Mesendoderm (in vitro differentiated cells): ENCODE measurements around the gene CXorf58.
"Not testable (repeated sequence)": the region's sequence is repeated elsewhere in the genome, so short reads cannot be mapped to it uniquely, and the experiment has no call there.

Source experiments
- DNase-seq: peaks from one replicate; pipeline ENCODE4 v3.0.0; 2013
- H2AK5ac ChIP-seq: 2 replicates; pipeline ENCODE4 v1.6.1; 2013; ENCODE audit warnings: low read length, inconsistent platforms
- H2BK120ac ChIP-seq: 2 replicates; pipeline ENCODE4 v1.6.1; 2013; ENCODE audit warnings: low read depth, mild to moderate bottlenecking, low read length, moderate library complexity, mixed read lengths
- H2BK15ac ChIP-seq: replicated peaks from 2 replicates; pipeline ENCODE4 v1.6.1; 2013; ENCODE audit warnings: low read depth, mild to moderate bottlenecking, moderate library complexity
- H2BK5ac ChIP-seq: 2 replicates; pipeline ENCODE4 v1.6.1; 2013; ENCODE audit warnings: low read length, inconsistent platforms
- H3K18ac ChIP-seq: 2 replicates; pipeline ENCODE4 v1.6.1; 2013; ENCODE audit warnings: mild to moderate bottlenecking, low read length, mixed read lengths
- H3K23ac ChIP-seq: one replicate; pipeline ENCODE4 v1.6.1; 2013; ENCODE audit warnings: low read length
- H3K27ac ChIP-seq: 2 replicates; pipeline ENCODE4 v1.5.1; 2013; ENCODE audit warnings: low read depth, mild to moderate bottlenecking, inconsistent platforms, low read length, moderate library complexity
- H3K27me3 ChIP-seq: 2 replicates; pipeline ENCODE4 v1.6.1; 2013; ENCODE audit warnings: low read length, control low read depth, mild to moderate bottlenecking, inconsistent platforms; ENCODE audit not compliant: insufficient read depth, poor library complexity
- H3K36me3 ChIP-seq: 2 replicates; pipeline ENCODE4 v1.6.1; 2013; ENCODE audit warnings: low read length, inconsistent platforms; ENCODE audit not compliant: control insufficient read depth, insufficient read depth
- H3K4ac ChIP-seq: one replicate; pipeline ENCODE4 v1.6.1; 2013; ENCODE audit warnings: low read depth, mild to moderate bottlenecking, low read length, moderate library complexity
- H3K4me1 ChIP-seq: 2 replicates; pipeline ENCODE4 v1.6.1; 2013; ENCODE audit warnings: low read depth, low read length, inconsistent platforms; ENCODE audit not compliant: control insufficient read depth
- H3K4me2 ChIP-seq: 2 replicates; pipeline ENCODE4 v1.6.1; 2013; ENCODE audit warnings: low read length
- H3K4me3 ChIP-seq: 2 replicates; pipeline ENCODE4 v1.5.1; 2013; ENCODE audit warnings: mild to moderate bottlenecking, low read length
- H3K56ac ChIP-seq: one replicate; pipeline ENCODE4 v1.6.1; 2013; ENCODE audit warnings: low read length
- H3K79me1 ChIP-seq: 2 replicates; pipeline ENCODE4 v1.6.1; 2013; ENCODE audit warnings: low read length, inconsistent platforms
- H3K79me2 ChIP-seq: 2 replicates; pipeline ENCODE4 v1.6.1; 2013; ENCODE audit warnings: mild to moderate bottlenecking, low read length; ENCODE audit not compliant: control insufficient read depth, insufficient read depth
- H3K9ac ChIP-seq: 2 replicates; pipeline ENCODE4 v1.6.1; 2013; ENCODE audit warnings: low read length, inconsistent platforms
- H4K5ac ChIP-seq: one replicate; pipeline ENCODE4 v1.6.1; 2013; ENCODE audit warnings: low read length
- H4K8ac ChIP-seq: one replicate; pipeline ENCODE4 v1.6.1; 2013; ENCODE audit warnings: low read depth, mild to moderate bottlenecking, control low read depth, low read length, moderate library complexity
- WGBS: extraction: QIAGEN DNeasy Blood & Tissue Kit; methylation state at CpG from one replicate; pipeline ENCODE4 v1.1.7; 2013; ENCODE audit warnings: low lambda C conversion rate, missing lambda C conversion rate; ENCODE audit not compliant: insufficient coverage; ENCODE audit errors: extremely low coverage; 5-methylcytosine and 5-hydroxymethylcytosine counted together

Gene CXorf58

GRCh38 chrX:23896539-23896938 is 11.3 kb upstream of the CXorf58 start:
- not testable (repeated sequence) for H3K18ac ChIP-seq, H3K4me1 ChIP-seq, H4K5ac ChIP-seq, H3K56ac ChIP-seq, DNase-seq, H3K27me3 ChIP-seq, H3K4me2 ChIP-seq, H3K4me3 ChIP-seq, H3K79me1 ChIP-seq, H3K79me2 ChIP-seq, H3K36me3 ChIP-seq, H2BK5ac ChIP-seq, H2BK120ac ChIP-seq, H3K23ac ChIP-seq, H3K27ac ChIP-seq, H2BK15ac ChIP-seq, H3K4ac ChIP-seq, H4K8ac ChIP-seq, H3K9ac ChIP-seq, H2AK5ac ChIP-seq
- no CpG with 5 or more reads among the region's 4 CpGs for WGBS

DNA sequence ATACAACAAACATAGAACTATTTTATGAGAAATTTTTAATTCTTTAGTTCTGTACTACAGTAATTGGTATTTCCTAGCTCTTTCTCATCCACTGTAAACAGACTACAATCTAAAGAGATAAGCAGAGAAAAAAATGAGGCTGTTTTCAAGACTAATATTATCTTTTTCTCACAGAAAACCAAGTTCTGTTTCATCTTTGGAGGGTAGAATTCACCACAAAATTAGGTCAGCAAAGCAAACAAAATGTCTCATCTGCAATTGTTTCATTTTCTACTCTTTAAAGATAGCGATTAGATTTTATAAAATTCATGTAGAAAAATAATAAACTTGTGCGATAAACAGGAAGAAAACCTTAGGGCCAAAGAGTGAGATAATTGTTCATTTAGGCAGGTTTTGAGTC is 10.8 kb upstream of the CXorf58 start:
- Histone ChIP-seq H3K79me2 (no peaks in the 10 kb centered on the region), H3K23ac (no peak overlapping the region), H4K5ac (no peak overlapping the region), H2AK5ac (no peak overlapping the region), H3K27ac (no peak overlapping the region), H3K79me1 (no peaks in the 10 kb centered on the region), H2BK120ac (no peak overlapping the region), H3K4me2 (no peak overlapping the region), H4K8ac (no peak overlapping the region), H3K9ac (no peak overlapping the region), H3K4ac (no peak overlapping the region), H3K27me3 (no peaks in the 10 kb centered on the region), H3K4me1 (no peaks in the 10 kb centered on the region), H2BK15ac (no peak overlapping the region), H3K18ac (no peak overlapping the region), H2BK5ac (no peak overlapping the region), H3K56ac (no peak overlapping the region), H3K36me3 (no peaks in the 10 kb centered on the region), H3K4me3 (no peak overlapping the region)
- no CpG with 5 or more reads among the region's 2 CpGs for whole genome bisulfite sequencing
- DNase-seq, result no peak

DNA sequence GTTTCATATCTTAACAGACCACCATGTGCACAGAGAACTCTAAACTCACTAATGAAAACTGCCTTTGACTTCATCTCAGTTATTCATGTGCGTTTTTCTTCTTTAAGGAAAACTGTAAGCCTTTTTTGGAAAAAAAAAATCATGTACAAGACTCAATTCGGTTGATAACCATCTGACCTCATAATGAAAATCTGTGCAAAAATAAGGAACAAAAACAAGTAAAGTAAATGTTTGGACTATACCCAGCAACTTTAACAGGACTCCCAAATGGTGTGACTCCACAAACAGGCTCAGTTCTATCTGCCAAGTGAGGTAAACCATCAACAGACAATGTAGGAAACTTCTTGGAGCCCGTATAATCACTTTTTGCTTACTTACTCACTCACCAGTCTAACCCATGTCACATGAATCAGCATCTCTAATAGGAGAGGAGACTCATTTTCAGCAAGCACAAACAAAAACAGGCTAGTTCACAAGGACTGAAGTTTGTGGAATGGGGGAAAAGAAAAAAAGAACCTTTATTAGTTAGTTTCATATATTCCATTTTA is 9.3 kb upstream of the CXorf58 start:
- H4K5ac ChIP-seq, result no peak overlapping the region
- no peak overlapping the region for H3K4ac ChIP-seq
- no peak overlapping the region for H3K9ac ChIP-seq
- no peak overlapping the region for H3K4me3 ChIP-seq
- no peak overlapping the region for H3K27ac ChIP-seq
- no peak overlapping the region for H2BK15ac ChIP-seq
- no CpG with 5 or more reads among the region's 3 CpGs for WGBS
- H3K79me2 ChIP-seq, result no peaks in the 10 kb centered on the region
- H3K27me3 ChIP-seq, result no peaks in the 10 kb centered on the region
- H2BK120ac ChIP-seq, result no peak overlapping the region
- H3K56ac ChIP-seq, result no peak overlapping the region
- H4K8ac ChIP-seq, result no peak overlapping the region
- no peak overlapping the region for H3K4me2 ChIP-seq
- H3K36me3 ChIP-seq, result no peaks in the 10 kb centered on the region
- H3K79me1 ChIP-seq, result no peaks in the 10 kb centered on the region
- DNase-seq, result no peak
- H3K4me1 ChIP-seq, result no peaks in the 10 kb centered on the region
- H3K23ac ChIP-seq, result no peak overlapping the region
- H3K18ac ChIP-seq, result no peak overlapping the region
- no peak overlapping the region for H2AK5ac ChIP-seq
- no peak overlapping the region for H2BK5ac ChIP-seq

DNA sequence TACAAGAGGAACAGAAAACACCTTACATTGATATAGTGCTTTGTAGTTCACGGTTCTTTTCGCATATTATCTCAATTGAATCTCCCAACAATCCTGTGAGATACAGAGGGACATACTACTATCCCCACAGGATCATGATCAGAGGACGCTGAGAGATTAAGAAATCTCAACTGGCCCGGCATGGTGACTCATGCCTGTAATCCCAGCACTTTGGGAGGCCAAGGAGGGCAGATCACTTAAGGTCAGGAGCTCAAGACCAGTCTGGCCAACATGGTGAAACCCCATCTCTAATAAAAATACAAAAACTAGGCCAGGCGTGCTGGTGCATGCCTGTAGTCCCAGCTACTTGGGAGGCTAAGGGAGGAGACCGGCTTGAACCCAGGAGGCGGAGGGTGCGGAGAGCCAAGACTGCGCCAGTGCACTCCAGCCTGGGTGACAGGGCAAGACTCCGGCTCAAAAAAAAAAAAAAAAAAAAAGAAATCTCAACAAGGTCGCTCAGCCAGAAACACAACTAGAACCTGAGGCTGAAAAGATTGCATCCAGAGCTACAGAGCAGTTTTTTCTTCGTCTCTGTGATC is 7.5 kb upstream of the CXorf58 start:
- no CpG with 5 or more reads among the region's 12 CpGs for WGBS
- Histone ChIP-seq H2BK5ac (no peak overlapping the region), H3K4me2 (no peak overlapping the region), H3K27ac (no peak overlapping the region), H3K18ac (no peak overlapping the region), H2BK15ac (no peak overlapping the region), H2BK120ac (no peak overlapping the region), H3K79me1 (no peaks in the 10 kb centered on the region), H4K8ac (no peak overlapping the region), H3K4me1 (no peaks in the 10 kb centered on the region), H3K23ac (no peak overlapping the region), H3K36me3 (no peaks in the 10 kb centered on the region), H4K5ac (no peak overlapping the region), H3K9ac (no peak overlapping the region), H3K4ac (no peak overlapping the region), H3K79me2 (no peaks in the 10 kb centered on the region), H3K4me3 (no peak overlapping the region), H3K27me3 (no peaks in the 10 kb centered on the region), H2AK5ac (no peak overlapping the region), H3K56ac (no peak overlapping the region)
- DNase-seq, result peak; percentile 71

GRCh38 chrX:23901060-23901459 is 6.7 kb upstream of the CXorf58 start:
- Histone ChIP-seq H3K36me3 (no peaks in the 10 kb centered on the region), H3K23ac (no peak overlapping the region), H3K4ac (no peak overlapping the region), H3K56ac (no peak overlapping the region), H3K27ac (no peak overlapping the region), H3K27me3 (no peaks in the 10 kb centered on the region), H3K18ac (no peak overlapping the region), H3K4me1 (no peaks in the 10 kb centered on the region), H2BK120ac (no peak overlapping the region), H3K79me2 (no peaks in the 10 kb centered on the region), H2AK5ac (no peak overlapping the region), H2BK5ac (no peak overlapping the region), H2BK15ac (no peak overlapping the region), H3K4me2 (no peak overlapping the region), H4K5ac (no peak overlapping the region), H3K4me3 (no peak overlapping the region), H3K79me1 (no peaks in the 10 kb centered on the region), H4K8ac (no peak overlapping the region), H3K9ac (no peak overlapping the region)
- DNase-seq, result peak; percentile 47
- WGBS, result no CpG with 5 or more reads among the region's 3 CpGs

- Histone ChIP-seq H3K27me3 (no peaks in the 10 kb centered on the region), H3K27ac (no peak overlapping the region), H2BK120ac (no peak overlapping the region), H2AK5ac (no peak overlapping the region), H3K79me1 (no peaks in the 10 kb centered on the region), H4K8ac (no peak overlapping the region), H3K4me3 (no peak overlapping the region), H4K5ac (no peak overlapping the region), H3K9ac (no peak overlapping the region), H2BK15ac (no peak overlapping the region), H3K18ac (no peak overlapping the region), H3K4me2 (no peak overlapping the region), H3K4ac (peak overlapping the region; percentile 52), H3K79me2 (no peaks in the 10 kb centered on the region), H3K56ac (no peak overlapping the region), H3K23ac (no peak overlapping the region), H2BK5ac (no peak overlapping the region), H3K36me3 (no peaks in the 10 kb centered on the region), H3K4me1 (no peaks in the 10 kb centered on the region)
- DNase-seq, result peak; percentile 81
- WGBS, result no CpG with 5 or more reads among the region's 1 CpG
Observed at GRCh38 chrX:23901805-23902204, 6.0 kb upstream of the CXorf58 start.
